SKM-1 (cell line): ENCODE measurements around the gene F8.
"Not testable (repeated sequence)": the region's sequence is repeated elsewhere in the genome, so short reads cannot be mapped to it uniquely, and the experiment has no call there.

Experiments
- DNase-seq: peaks from one replicate; lab custom pipeline; 2025; ENCODE audit not compliant: unreplicated experiment; lab: John Stamatoyannopoulos, UW

Gene F8

GRCh38 chrX:154886069-154886788 is 136.3 kb downstream of the F8 start, which contains the start of gene F8A1:
F8A1 (plus strand) TSS chrX:154886355; CDS start chrX:154886375, 20 bp downstream.
- not testable (repeated sequence) for DNase-seq

GRCh38 chrX:154885549-154885948 is 137.0 kb downstream of the F8 start:
- not testable (repeated sequence) for DNase-seq

- not testable (repeated sequence) for DNase-seq
These were observed 137.5 kb downstream of the F8 start for GRCh38 chrX:154885057-154885456.

GRCh38 chrX:154884069-154884468 is 138.5 kb downstream of the F8 start:
- not testable (repeated sequence) for DNase-seq

- no peak for DNase-seq
These were observed 149.2 kb downstream of the F8 start for GRCh38 chrX:154873329-154873728.

GRCh38 chrX:154868522-154868921 is 154.0 kb downstream of the F8 start:
- DNase-seq, result not testable (repeated sequence)

- DNase-seq, result no peak
These were observed 167.3 kb downstream of the F8 start for GRCh38 chrX:154855256-154855655.

GRCh38 chrX:154850957-154851611 is 171.4 kb downstream of the F8 start:
- no peak for DNase-seq

- DNase-seq, result peak; percentile 1
These were observed 181.7 kb downstream of the F8 start for GRCh38 chrX:154840856-154841255.

GRCh38 chrX:154836163-154836562 is 186.4 kb downstream of the F8 start:
- no peak for DNase-seq

GRCh38 chrX:154834562-154834961 is 188.0 kb downstream of the F8 start, which contains the start of gene SMIM9:
SMIM9 (minus strand) TSS chrX:154834662; CDS start chrX:154830856, 3,806 bp downstream.
- no peak for DNase-seq

GRCh38 chrX:154833746-154834274 is 188.7 kb downstream of the F8 start:
- DNase-seq, result no peak

- no peak for DNase-seq
These were observed 192.5 kb downstream of the F8 start for GRCh38 chrX:154829926-154830442.

GRCh38 chrX:154829134-154829533 is 193.4 kb downstream of the F8 start:
- no peak for DNase-seq

- DNase-seq, result no peak
These were observed 194.5 kb downstream of the F8 start for GRCh38 chrX:154828016-154828408.

GRCh38 chrX:154827194-154828015 is 195.1 kb downstream of the F8 start:
- no peak for DNase-seq

- not testable (repeated sequence) for DNase-seq
These were observed 196.9 kb downstream of the F8 start for GRCh38 chrX:154825586-154825985.

- no peak for DNase-seq
These were observed 197.9 kb downstream of the F8 start for GRCh38 chrX:154824638-154825037.

- DNase-seq, result no peak
These were observed 200.5 kb downstream of the F8 start for GRCh38 chrX:154822029-154822428.

- DNase-seq, result no peak
These were observed 201.0 kb downstream of the F8 start for GRCh38 chrX:154821523-154821922.

GRCh38 chrX:154819771-154820341 is 202.7 kb downstream of the F8 start:
- no peak for DNase-seq
